Neural cell (in vitro differentiated cells): ENCODE results near the gene ILK. TPM values are rescaled to one million over a fixed set of nuclear protein-coding genes. Genes with fewer than 3 reads are reported as not detected.

ENCODE experiments used
- H2AFZ ChIP-seq: fragments of 200-600, 300-800 bp; sonication (generic), shearing (Covaris generic); 2 replicates; pipeline ENCODE4 v1.6.0; 2014; ENCODE audit warnings: low read depth, mild to moderate bottlenecking, antibody characterized with exemption, low read length, moderate library complexity
- H3F3A ChIP-seq: fragments of 200-600 bp; shearing (Covaris generic); 2 replicates; pipeline ENCODE4 v1.6.1; 2016; ENCODE audit warnings: mild to moderate bottlenecking, moderate library complexity, mixed read lengths, antibody characterized with exemption, low read length; ENCODE audit not compliant: insufficient read depth, poor library complexity, severe bottlenecking
- H3K27ac ChIP-seq: fragments of 200-600, 300-800 bp; sonication (generic), shearing (Covaris generic); 2 replicates; pipeline ENCODE4 v1.5.1; 2014; ENCODE audit warnings: mild to moderate bottlenecking, low read length, moderate library complexity
- H3K27me3 ChIP-seq: fragments of 300-800, 200-600 bp; sonication (generic), shearing (Covaris generic); 2 replicates; pipeline ENCODE4 v1.6.0; 2014; ENCODE audit warnings: mild to moderate bottlenecking, low read depth, low read length, moderate library complexity; ENCODE audit not compliant: insufficient read depth
- H3K36me3 ChIP-seq: fragments of 300-800, 200-600 bp; sonication (generic), shearing (Covaris generic); 2 replicates; pipeline ENCODE4 v1.5.1; 2014; ENCODE audit warnings: mild to moderate bottlenecking, antibody characterized with exemption, low read length, moderate library complexity; ENCODE audit not compliant: insufficient read depth
- H3K4me2 ChIP-seq: fragments of 300-800, 200-600 bp; sonication (generic), shearing (Covaris generic); 2 replicates; pipeline ENCODE4 v1.6.0; 2014; ENCODE audit warnings: mild to moderate bottlenecking, low read length
- H3K4me3 ChIP-seq: fragments of 300-800, 200-600 bp; sonication (generic), shearing (Covaris generic); 2 replicates; pipeline ENCODE4 v1.5.1; 2014; ENCODE audit warnings: mild to moderate bottlenecking, low read length, moderate library complexity
- H3K79me2 ChIP-seq: fragments of 200-600 bp; shearing (Covaris generic); replicated peaks from 2 replicates; pipeline ENCODE4 v1.6.0; 2014; ENCODE audit warnings: mild to moderate bottlenecking, low read length, moderate library complexity; ENCODE audit not compliant: insufficient read depth
- H3K9ac ChIP-seq: fragments of 300-800, 200-600 bp; sonication (generic), shearing (Covaris generic); 2 replicates; pipeline ENCODE4 v1.6.1; 2016; ENCODE audit warnings: mild to moderate bottlenecking, low read length, mixed read lengths
- H3K9me2 ChIP-seq: fragments of 200-600 bp; shearing (Covaris generic); 2 replicates; pipeline ENCODE4 v1.6.1; 2016; ENCODE audit warnings: mild to moderate bottlenecking, low read length, mixed read lengths; ENCODE audit not compliant: insufficient read depth
- H3K9me3 ChIP-seq: fragments of 200-600, 300-800 bp; sonication (generic), shearing (Covaris generic); 2 replicates; pipeline ENCODE4 v1.6.1; 2016; ENCODE audit warnings: mild to moderate bottlenecking, mixed run types, low read length, moderate library complexity, mixed read lengths
- H4K20me1 ChIP-seq: fragments of 200-600 bp; shearing (Covaris generic); 2 replicates; pipeline ENCODE4 v1.6.1; 2016; ENCODE audit warnings: mild to moderate bottlenecking, mixed run types; ENCODE audit not compliant: insufficient read depth
- CTCF ChIP-seq: fragments of 450-650 bp; IDR thresholded peaks from 2 replicates; pipeline ENCODE4 v1.5.1; 2014; ENCODE audit warnings: antibody characterized with exemption, mild to moderate bottlenecking, moderate library complexity; ENCODE audit not compliant: poor library complexity, severe bottlenecking
- EP300 ChIP-seq: fragments of 450-650 bp; conservative IDR thresholded peaks from 2 replicates; pipeline ENCODE4 v1.6.1; 2014; ENCODE audit warnings: antibody characterized with exemption, mild to moderate bottlenecking, moderate library complexity; ENCODE audit not compliant: poor library complexity, severe bottlenecking
- EZH2 ChIP-seq: fragments of 200-600, 300-800 bp; shearing (Covaris generic), sonication (generic); IDR thresholded peaks from 2 replicates; pipeline ENCODE4 v1.6.1; 2014; ENCODE audit warnings: antibody characterized with exemption, low read length, borderline replicate concordance, mild to moderate bottlenecking; ENCODE audit not compliant: insufficient read depth, poor library complexity, severe bottlenecking
- MXI1 ChIP-seq: fragments of 450-650 bp; conservative IDR thresholded peaks from 2 replicates; pipeline ENCODE4 v1.6.1; 2014; ENCODE audit warnings: antibody characterized with exemption, mild to moderate bottlenecking; ENCODE audit not compliant: poor library complexity, severe bottlenecking
- POLR2AphosphoS5 ChIP-seq: IDR thresholded peaks from 2 replicates; pipeline ENCODE4 v1.6.1; 2012
- RAD21 ChIP-seq: fragments of 450-650 bp; conservative IDR thresholded peaks from 2 replicates; pipeline ENCODE4 v1.6.1; 2014; ENCODE audit warnings: antibody characterized with exemption, mild to moderate bottlenecking, moderate library complexity
- REST ChIP-seq: IDR thresholded peaks from 2 replicates; pipeline ENCODE4 v1.6.1; 2012; ENCODE audit warnings: borderline replicate concordance
- SMC3 ChIP-seq: fragments of 450-650 bp; conservative IDR thresholded peaks from 2 replicates; pipeline ENCODE4 v1.6.1; 2014; ENCODE audit warnings: antibody characterized with exemption, mild to moderate bottlenecking, moderate library complexity; ENCODE audit not compliant: poor library complexity
- TAF1 ChIP-seq: IDR thresholded peaks from 2 replicates; pipeline ENCODE4 v1.6.1; 2012; ENCODE audit warnings: low read depth
- polyA plus RNA-seq: library from polyadenylated mRNA; depleted of rRNA; stranded (reverse); fragments of >200 nt; gene quantifications from 2 replicates; pipeline ENCODE4 v1.2.3, GENCODE V29; 2014

ILK gene
- polyA plus RNA-seq, 1 donor from 2014 or later: 68.8 TPM

DNA sequence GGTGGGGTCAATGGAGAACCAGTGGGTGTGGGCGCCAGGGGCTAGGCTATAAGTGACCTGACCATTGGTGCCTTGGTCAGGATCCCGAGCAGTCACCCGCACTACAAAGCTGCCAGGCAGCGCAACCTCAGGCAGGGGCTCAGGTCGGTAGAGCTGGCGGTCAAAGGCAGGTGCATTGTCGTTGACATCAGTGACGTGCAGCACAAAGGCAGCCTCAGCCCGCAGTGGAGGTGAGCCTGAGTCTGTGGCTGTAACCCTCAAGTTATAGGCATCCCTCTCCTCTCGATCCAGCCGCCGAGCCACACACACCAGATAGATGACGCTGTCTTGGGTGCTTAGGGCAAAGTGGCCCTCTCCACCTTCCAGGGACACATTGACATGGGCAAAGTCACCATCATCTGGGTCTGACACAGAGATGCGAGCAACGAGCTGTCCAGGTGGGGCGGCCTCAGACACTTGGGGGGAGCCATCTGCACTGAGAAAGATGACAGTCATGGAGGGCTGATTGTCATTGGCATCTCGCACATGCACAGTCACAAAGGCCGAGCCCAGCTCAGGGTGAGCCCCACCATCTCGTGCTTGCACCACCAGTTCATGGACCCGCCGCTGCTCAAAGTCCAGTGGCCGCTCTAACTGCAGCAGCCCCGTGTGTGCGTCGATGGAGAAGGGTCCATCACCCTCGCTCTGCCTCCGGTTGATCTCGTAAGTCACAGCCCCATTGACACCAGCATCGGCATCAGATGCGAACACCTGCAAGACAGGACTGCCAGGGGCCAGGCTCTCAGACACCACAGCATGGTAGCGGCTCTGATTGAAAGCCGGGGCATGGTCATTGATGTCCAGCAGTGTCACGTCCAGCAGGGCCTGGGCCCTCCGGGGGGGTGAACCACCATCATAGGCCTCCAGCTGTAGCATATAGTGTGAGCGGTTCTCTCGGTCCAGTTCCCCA, 36.7 kb downstream of the ILK start:
- peaks cover 72% of the 10 kb centered on the region for H3K79me2 ChIP-seq
- H3K27ac ChIP-seq: no peak overlapping the region
- peaks cover 83% of the 10 kb centered on the region for H4K20me1 ChIP-seq
- no peaks in the 10 kb centered on the region for H3K27me3 ChIP-seq
- no peaks in the 10 kb centered on the region for H3F3A ChIP-seq
- no peak for TF ChIP-seq TAF1
- TF ChIP-seq POLR2AphosphoS5: no peak
- no peak for TF ChIP-seq EZH2
- TF ChIP-seq REST: no peak
- no peak for TF ChIP-seq SMC3
- TF ChIP-seq RAD21: no peak
- no peak for TF ChIP-seq EP300
- no peak for TF ChIP-seq MXI1
- TF ChIP-seq CTCF: no peak
- H3K4me3 ChIP-seq: no peak overlapping the region
- H2AFZ ChIP-seq: no peak overlapping the region
- H3K9ac ChIP-seq: no peak overlapping the region
- H3K9me2 ChIP-seq: no peaks in the 10 kb centered on the region
- no peak overlapping the region for H3K4me2 ChIP-seq
- H3K9me3 ChIP-seq: no peaks in the 10 kb centered on the region
- H3K36me3 ChIP-seq: no peaks in the 10 kb centered on the region

GRCh38 chr11:6640985-6641701, 37.6 kb downstream of the ILK start:
- H3K27ac ChIP-seq: no peak overlapping the region
- H2AFZ ChIP-seq: no peak overlapping the region
- H3K27me3 ChIP-seq: no peaks in the 10 kb centered on the region
- H3K4me3 ChIP-seq: no peak overlapping the region
- H3K79me2 ChIP-seq: peaks cover 78% of the 10 kb centered on the region
- H4K20me1 ChIP-seq: peaks cover 81% of the 10 kb centered on the region
- no peaks in the 10 kb centered on the region for H3K36me3 ChIP-seq
- H3F3A ChIP-seq: no peaks in the 10 kb centered on the region
- H3K9me3 ChIP-seq: no peaks in the 10 kb centered on the region
- H3K9ac ChIP-seq: no peak overlapping the region
- no peak overlapping the region for H3K4me2 ChIP-seq
- TF ChIP-seq EZH2 (no peak), RAD21 (no peak), REST (no peak), CTCF (no peak), EP300 (no peak), TAF1 (no peak), SMC3 (no peak), MXI1 (no peak), POLR2AphosphoS5 (no peak)
- H3K9me2 ChIP-seq: no peaks in the 10 kb centered on the region
